Measurements from ENCODE around the gene ARHGAP10.

DNA sequence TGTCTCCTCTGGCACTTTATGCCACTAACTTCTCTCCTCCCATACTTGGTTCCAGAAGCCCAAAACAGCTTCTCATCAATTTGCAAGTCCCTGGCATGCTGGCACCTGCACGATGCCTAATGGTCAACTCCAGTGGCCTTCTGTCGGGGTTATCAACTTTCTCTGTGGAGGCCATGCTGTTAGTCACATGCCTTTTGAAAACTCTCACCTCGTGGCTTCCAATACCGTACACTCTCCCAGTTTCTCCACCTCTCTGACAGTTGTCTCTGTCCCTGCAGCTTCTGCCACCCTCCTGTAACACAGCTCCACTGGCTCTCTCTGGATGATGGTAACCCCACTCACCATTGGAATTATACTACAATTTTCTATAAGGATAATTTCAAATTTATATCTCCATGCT is 386.3 kb downstream of the ARHGAP10 start:
- TF ChIP-seq, protein P1, sequence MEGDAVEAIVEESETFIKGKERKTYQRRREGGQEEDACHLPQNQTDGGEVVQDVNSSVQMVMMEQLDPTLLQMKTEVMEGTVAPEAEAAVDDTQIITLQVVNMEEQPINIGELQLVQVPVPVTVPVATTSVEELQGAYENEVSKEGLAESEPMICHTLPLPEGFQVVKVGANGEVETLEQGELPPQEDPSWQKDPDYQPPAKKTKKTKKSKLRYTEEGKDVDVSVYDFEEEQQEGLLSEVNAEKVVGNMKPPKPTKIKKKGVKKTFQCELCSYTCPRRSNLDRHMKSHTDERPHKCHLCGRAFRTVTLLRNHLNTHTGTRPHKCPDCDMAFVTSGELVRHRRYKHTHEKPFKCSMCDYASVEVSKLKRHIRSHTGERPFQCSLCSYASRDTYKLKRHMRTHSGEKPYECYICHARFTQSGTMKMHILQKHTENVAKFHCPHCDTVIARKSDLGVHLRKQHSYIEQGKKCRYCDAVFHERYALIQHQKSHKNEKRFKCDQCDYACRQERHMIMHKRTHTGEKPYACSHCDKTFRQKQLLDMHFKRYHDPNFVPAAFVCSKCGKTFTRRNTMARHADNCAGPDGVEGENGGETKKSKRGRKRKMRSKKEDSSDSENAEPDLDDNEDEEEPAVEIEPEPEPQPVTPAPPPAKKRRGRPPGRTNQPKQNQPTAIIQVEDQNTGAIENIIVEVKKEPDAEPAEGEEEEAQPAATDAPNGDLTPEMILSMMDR (IDR thresholded peaks at IDR 0.05; ENCODE audit: low read depth, low read length, poor library complexity, severe bottlenecking), result no peak
- TF ChIP-seq EZH2phosphoT487 (IDR thresholded peaks at IDR 0.05; ENCODE audit: borderline replicate concordance, low read length), result no peak
